Measurements from ENCODE around the gene CSTPP1. TPM values are rescaled to one million over a fixed set of nuclear protein-coding genes. Genes with fewer than 3 reads are reported as not detected.

CSTPP1 gene
- total RNA-seq, 5 donors from 2014 or later (not counting 1 experiment from before 2014, with no cell fraction given), result 13.3 to 16.9 (median 15.0) TPM

GRCh38 chr11:47148903-47149531, 212.5 kb downstream of the CSTPP1 start:
- 84% methylated on average over 8 of the region's 10 CpGs for WGBS (ENCODE audit: insufficient coverage)
- DNase-seq, result no peak
- CTCF ChIA-PET, result no interaction called here

GRCh38 chr11:47149782-47150181, 213.2 kb downstream of the CSTPP1 start:
- H3K27ac ChIP-seq (ENCODE audit: low read length), result no peak overlapping the region
- H3K36me3 ChIP-seq (ENCODE audit: control insufficient read depth in 2 of 2, extremely low read depth in 1 of 2, insufficient read depth in 1 of 2, low read length in 1 of 2), result no peaks in the 10 kb centered on the region
- ChIA-PET POLR2A (interaction anchor here in 1 of 2 donors (0.6 kb wide), 1 partner anchor 154 kb away, joined by 10 read pairs; no protein-coding TSS in a partner anchor), CTCF (no interaction called here)
- ATAC-seq (replicated peaks in 1 of 4) (no peak), DNase-seq (no peak)
- Mint-ChIP-seq H3K4me3 (no peak overlapping the region), H3K36me3 (peaks cover 11% of the 10 kb centered on the region), H3K9me3 (no peaks in the 10 kb centered on the region), H3K27ac (no peak overlapping the region), H3K4me1 (peaks cover 21% of the 10 kb centered on the region in 3 donors), H3K27me3 (no peaks in the 10 kb centered on the region)
- WGBS (ENCODE audit: insufficient coverage), result no CpG with 5 or more reads among the region's 2 CpGs
- H3K4me1 ChIP-seq (ENCODE audit: control insufficient read depth in 1 of 2, extremely low read depth in 1 of 2, insufficient read depth in 2 of 2, low read length in 2 of 2), result peaks cover 14 to 26% of the 10 kb centered on the region in 2 experiments
- no peak overlapping the region for H3K4me3 ChIP-seq (ENCODE audit: control insufficient read depth in 1 of 2, extremely low read depth in 1 of 2, low read length in 1 of 2)
- H3K27me3 ChIP-seq (replicated peaks in 1 of 2; ENCODE audit: control insufficient read depth in 2 of 2, extremely low read depth in 1 of 2, insufficient read depth in 2 of 2, low read length in 1 of 2), result no peaks in the 10 kb centered on the region
- no peaks in the 10 kb centered on the region for H3K9me3 ChIP-seq

More at GRCh38 chr11:47148903-47149531, 212.5 kb downstream of the CSTPP1 start:
- Histone ChIP-seq H3K27ac (ENCODE audit: low read length) (no peak overlapping the region), H3K4me3 (ENCODE audit: control insufficient read depth in 1 of 2, extremely low read depth in 1 of 2, low read length in 1 of 2) (no peak overlapping the region), H3K9me3 (no peaks in the 10 kb centered on the region), H3K4me1 (ENCODE audit: control insufficient read depth in 1 of 2, extremely low read depth in 1 of 2, insufficient read depth in 2 of 2, low read length in 2 of 2) (peaks cover 8 to 18% of the 10 kb centered on the region in 2 experiments), H3K27me3 (replicated peaks in 1 of 2; ENCODE audit: control insufficient read depth in 2 of 2, extremely low read depth in 1 of 2, insufficient read depth in 2 of 2, low read length in 1 of 2) (no peaks in the 10 kb centered on the region), H3K36me3 (ENCODE audit: control insufficient read depth in 2 of 2, extremely low read depth in 1 of 2, insufficient read depth in 1 of 2, low read length in 1 of 2) (no peaks in the 10 kb centered on the region)
- H3K27me3 Mint-ChIP-seq, result no peaks in the 10 kb centered on the region
- no peak overlapping the region for H3K27ac Mint-ChIP-seq
- no peak for ATAC-seq (replicated peaks in 1 of 4)
- peaks cover 11% of the 10 kb centered on the region for H3K36me3 Mint-ChIP-seq
- no peak overlapping the region for H3K4me3 Mint-ChIP-seq
- H3K9me3 Mint-ChIP-seq, result no peaks in the 10 kb centered on the region
- POLR2A ChIA-PET, result interaction anchor here in 1 of 2 donors (0.6 kb wide), 1 partner anchor 154 kb away, joined by 10 read pairs; no protein-coding TSS in a partner anchor
- peaks cover 13% of the 10 kb centered on the region in 3 donors for H3K4me1 Mint-ChIP-seq

GRCh38 chr11:47152126-47152952, 215.8 kb downstream of the CSTPP1 start:
- no peak for DNase-seq
- Mint-ChIP-seq H3K4me1 (peaks cover 30 to 33% (median 31%) of the 10 kb centered on the region in 3 donors), H3K9me3 (no peaks in the 10 kb centered on the region), H3K27me3 (no peaks in the 10 kb centered on the region), H3K36me3 (peaks cover 11% of the 10 kb centered on the region), H3K27ac (peak overlapping the region; percentile 16 to 79), H3K4me3 (no peak overlapping the region)
- ChIA-PET POLR2A (interaction anchor here (0.6 to 0.7 kb wide), 2 partner anchors 337 to 519 kb away, joined by 3 to 6 read pairs; no protein-coding TSS in a partner anchor), CTCF (interaction anchor here (0.5 to 1.2 kb wide), 6 partner anchors 10 to 796 kb away, joined by 3 to 6 read pairs (median 4); no protein-coding TSS in a partner anchor)
- 69% methylated on average over 6 of the region's 16 CpGs for WGBS (ENCODE audit: insufficient coverage)
- Histone ChIP-seq H3K36me3 (ENCODE audit: control insufficient read depth in 2 of 2, extremely low read depth in 1 of 2, insufficient read depth in 1 of 2, low read length in 1 of 2) (no peaks in the 10 kb centered on the region), H3K9me3 (no peaks in the 10 kb centered on the region), H3K27me3 (replicated peaks in 1 of 2; ENCODE audit: control insufficient read depth in 2 of 2, extremely low read depth in 1 of 2, insufficient read depth in 2 of 2, low read length in 1 of 2) (no peaks in the 10 kb centered on the region), H3K27ac (ENCODE audit: low read length) (no peak overlapping the region), H3K4me1 (ENCODE audit: control insufficient read depth in 1 of 2, extremely low read depth in 1 of 2, insufficient read depth in 2 of 2, low read length in 2 of 2) (peaks cover 23 to 41% of the 10 kb centered on the region in 2 experiments), H3K4me3 (ENCODE audit: control insufficient read depth in 1 of 2, extremely low read depth in 1 of 2, low read length in 1 of 2) (no peak overlapping the region)
- ATAC-seq (replicated peaks in 1 of 4), result no peak

GRCh38 chr11:47152953-47153950, 216.7 kb downstream of the CSTPP1 start:
- CTCF ChIA-PET, result interaction anchor here (0.5 to 1.2 kb wide), 7 partner anchors 18 to 453 kb away, joined by 3 to 5 read pairs (median 4); partner anchors contain the start of genes ARHGAP1 (in 1 of the 2) and ZNF408 (in 1 of the 2)
- Histone ChIP-seq H3K4me1 (ENCODE audit: control insufficient read depth in 1 of 2, extremely low read depth in 1 of 2, insufficient read depth in 2 of 2, low read length in 2 of 2) (peaks cover 23 to 41% of the 10 kb centered on the region in 2 experiments), H3K27me3 (replicated peaks in 1 of 2; ENCODE audit: control insufficient read depth in 2 of 2, extremely low read depth in 1 of 2, insufficient read depth in 2 of 2, low read length in 1 of 2) (no peaks in the 10 kb centered on the region), H3K27ac (ENCODE audit: low read length) (peak overlapping the region; percentile 2), H3K9me3 (no peaks in the 10 kb centered on the region), H3K36me3 (ENCODE audit: control insufficient read depth in 2 of 2, extremely low read depth in 1 of 2, insufficient read depth in 1 of 2, low read length in 1 of 2) (peaks cover 0 to 2% of the 10 kb centered on the region in 2 donors), H3K4me3 (ENCODE audit: control insufficient read depth in 1 of 2, extremely low read depth in 1 of 2, low read length in 1 of 2) (peak overlapping the region in 1 of 2 donors; percentile 5)
- Mint-ChIP-seq H3K9me3 (no peaks in the 10 kb centered on the region), H3K4me3 (peak overlapping the region in 2 of 3 donors; percentile 34 to 80), H3K4me1 (peaks cover 30 to 34% (median 31%) of the 10 kb centered on the region in 3 donors), H3K36me3 (peaks cover 4% of the 10 kb centered on the region), H3K27me3 (no peaks in the 10 kb centered on the region), H3K27ac (peak overlapping the region; percentile 89 to 94)
- 5% methylated on average over 3 of the region's 11 CpGs for WGBS (ENCODE audit: insufficient coverage)
- ATAC-seq (replicated peaks in 1 of 4) (peak; percentile 43 to 64 (median 52)), DNase-seq (peak in 26 of 35 experiments; percentile 15 to 72 (median 40))
- POLR2A ChIA-PET, result interaction anchor here in 1 of 2 donors (0.6 to 0.7 kb wide), 2 partner anchors 266 to 338 kb away, joined by 3 to 6 read pairs; no protein-coding TSS in a partner anchor

GRCh38 chr11:47154616-47155570, 218.3 kb downstream of the CSTPP1 start:
- H3K4me1 ChIP-seq (ENCODE audit: control insufficient read depth in 1 of 2, extremely low read depth in 1 of 2, insufficient read depth in 2 of 2, low read length in 2 of 2), result peaks cover 23 to 41% of the 10 kb centered on the region in 2 experiments
- peak in 29 of 35 experiments; percentile 18 to 62 (median 42) for DNase-seq
- H3K4me3 Mint-ChIP-seq, result peak overlapping the region; percentile 41 to 80 (median 61)
- no peaks in the 10 kb centered on the region for H3K36me3 Mint-ChIP-seq
- H3K9me3 ChIP-seq, result no peaks in the 10 kb centered on the region
- H3K27ac Mint-ChIP-seq, result peak overlapping the region; percentile 90 to 94
- peak overlapping the region; percentile 32 for H3K27ac ChIP-seq (ENCODE audit: low read length)
- no peaks in the 10 kb centered on the region for H3K27me3 ChIP-seq (replicated peaks in 1 of 2; ENCODE audit: control insufficient read depth in 2 of 2, extremely low read depth in 1 of 2, insufficient read depth in 2 of 2, low read length in 1 of 2)
- no peaks in the 10 kb centered on the region for H3K27me3 Mint-ChIP-seq
- peaks cover 30 to 38% (median 31%) of the 10 kb centered on the region in 3 donors for H3K4me1 Mint-ChIP-seq
- ChIA-PET CTCF (interaction anchor here (0.9 to 1.4 kb wide), 8 partner anchors 8 to 269 kb away, joined by 3 to 6 read pairs (median 3); no protein-coding TSS in a partner anchor), POLR2A (interaction anchor here in 1 of 2 donors (0.6 kb wide), 3 partner anchors 155 to 1788 kb away, joined by 3 read pairs; no protein-coding TSS in a partner anchor)
- 30% methylated on average over 10 of the region's 18 CpGs for WGBS (ENCODE audit: insufficient coverage)
- peak; percentile 81 to 95 (median 88) for ATAC-seq (replicated peaks in 1 of 4)
- no peaks in the 10 kb centered on the region for H3K9me3 Mint-ChIP-seq
- peaks cover 0 to 2% of the 10 kb centered on the region in 2 donors for H3K36me3 ChIP-seq (ENCODE audit: control insufficient read depth in 2 of 2, extremely low read depth in 1 of 2, insufficient read depth in 1 of 2, low read length in 1 of 2)
- H3K4me3 ChIP-seq (ENCODE audit: control insufficient read depth in 1 of 2, extremely low read depth in 1 of 2, low read length in 1 of 2), result no peak overlapping the region

All from T-cell (primary cell).